Activated CD4-positive, alpha-beta T cell treated with anti-CD3 and anti-CD28 coated beads for 36 hours (primary cell): Measurements from ENCODE around the gene GRXCR2. TPM values are rescaled to one million over a fixed set of nuclear protein-coding genes. Genes with fewer than 3 reads are reported as not detected.

Experiments
- ATAC-seq: fragments of 200-7000 bp; cut with Tn5 transposase; one replicate; pipeline ENCODE4 v1.10.0; 2021; ENCODE audit warnings: mild to moderate bottlenecking, moderate library complexity
- CTCF ChIA-PET: fragments of 350-600 bp; sonication (Branson Sonifier 250); formaldehyde crosslinking; loops from one replicate; lab custom pipeline; 2021; ENCODE audit warnings: antibody characterized with exemption; lab: Charles Lee
- POLR2A ChIA-PET: fragments of 350-600 bp; sonication (Branson Sonifier 250); formaldehyde crosslinking; loops from one replicate; lab custom pipeline; 2021; ENCODE audit warnings: antibody characterized with exemption, inconsistent platforms; lab: Charles Lee
- DNase-seq: peaks from one replicate; pipeline ENCODE4 v3.0.0-alpha.2; 2020
- H3K27ac Mint-ChIP-seq: one replicate; pipeline ENCODE4 v1.8.0; 2021; ENCODE audit warnings: mixed read lengths
- H3K27me3 Mint-ChIP-seq: one replicate; pipeline ENCODE4 v1.8.0; 2021; ENCODE audit warnings: mixed read lengths
- H3K36me3 Mint-ChIP-seq: one replicate; pipeline ENCODE4 v1.8.0; 2021; ENCODE audit warnings: low read depth, mixed read lengths
- H3K4me1 Mint-ChIP-seq: one replicate; pipeline ENCODE4 v1.8.0; 2021; ENCODE audit warnings: mixed read lengths
- H3K4me3 Mint-ChIP-seq: one replicate; pipeline ENCODE4 v1.8.0; 2021; ENCODE audit warnings: mild to moderate bottlenecking, moderate library complexity, mixed read lengths
- H3K9me3 Mint-ChIP-seq: one replicate; pipeline ENCODE4 v1.8.0; 2021; ENCODE audit warnings: low read depth, mixed read lengths
- intact Hi-C, 2 experiments: fragments of 100-400 bp; cut with DNase I in 1 of 2; cut with micrococcal nuclease in 1 of 2; formaldehyde crosslinking; loops; one replicate each; pipeline versions ENCODE4 v1.14.2 to v1.15.1; 2022 to 2024; cut with DNase I, micrococcal nuclease
- total RNA-seq, 2 experiments: library from RNA; stranded (reverse); gene quantifications; one replicate each; pipeline ENCODE4 v1.2.3, GENCODE V29; 2021

GRXCR2 gene
- total RNA-seq, 2 experiments from 2014 or later, result not detected

DNA sequence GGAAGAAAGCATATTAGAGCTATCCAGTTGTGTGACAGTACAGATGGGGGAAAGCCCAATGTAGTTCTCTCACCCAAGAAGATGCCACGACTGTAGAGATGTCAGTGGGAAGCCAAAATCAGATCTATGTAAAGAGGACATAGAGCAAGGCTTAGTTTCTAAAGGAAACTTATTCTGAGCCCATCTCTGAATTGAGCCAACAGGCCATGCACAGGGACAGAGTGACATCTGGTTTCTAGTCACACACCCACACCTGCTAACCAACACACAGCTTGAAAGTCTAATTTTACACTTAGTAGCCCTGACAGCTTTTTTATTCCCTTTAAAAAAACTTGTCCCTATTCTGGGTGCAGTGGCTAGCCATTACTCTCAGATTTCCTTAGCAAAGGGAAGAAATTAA lies 59.9 kb downstream of the GRXCR2 start:
- H3K9me3 Mint-ChIP-seq, result no peaks in the 10 kb centered on the region
- intact Hi-C loops, result no loop called here
- DNase-seq (no peak), ATAC-seq (no peak)
- no peak overlapping the region for H3K27ac Mint-ChIP-seq
- CTCF ChIA-PET, result interaction anchor here (0.6 to 1.4 kb wide), 3 partner anchors 42 to 167 kb away, joined by 3 to 7 read pairs (median 4); no protein-coding TSS in a partner anchor
- POLR2A ChIA-PET, result no interaction called here
- H3K36me3 Mint-ChIP-seq, result no peaks in the 10 kb centered on the region
- H3K4me1 Mint-ChIP-seq, result no peaks in the 10 kb centered on the region
- no peaks in the 10 kb centered on the region for H3K27me3 Mint-ChIP-seq
- H3K4me3 Mint-ChIP-seq, result no peak overlapping the region

DNA sequence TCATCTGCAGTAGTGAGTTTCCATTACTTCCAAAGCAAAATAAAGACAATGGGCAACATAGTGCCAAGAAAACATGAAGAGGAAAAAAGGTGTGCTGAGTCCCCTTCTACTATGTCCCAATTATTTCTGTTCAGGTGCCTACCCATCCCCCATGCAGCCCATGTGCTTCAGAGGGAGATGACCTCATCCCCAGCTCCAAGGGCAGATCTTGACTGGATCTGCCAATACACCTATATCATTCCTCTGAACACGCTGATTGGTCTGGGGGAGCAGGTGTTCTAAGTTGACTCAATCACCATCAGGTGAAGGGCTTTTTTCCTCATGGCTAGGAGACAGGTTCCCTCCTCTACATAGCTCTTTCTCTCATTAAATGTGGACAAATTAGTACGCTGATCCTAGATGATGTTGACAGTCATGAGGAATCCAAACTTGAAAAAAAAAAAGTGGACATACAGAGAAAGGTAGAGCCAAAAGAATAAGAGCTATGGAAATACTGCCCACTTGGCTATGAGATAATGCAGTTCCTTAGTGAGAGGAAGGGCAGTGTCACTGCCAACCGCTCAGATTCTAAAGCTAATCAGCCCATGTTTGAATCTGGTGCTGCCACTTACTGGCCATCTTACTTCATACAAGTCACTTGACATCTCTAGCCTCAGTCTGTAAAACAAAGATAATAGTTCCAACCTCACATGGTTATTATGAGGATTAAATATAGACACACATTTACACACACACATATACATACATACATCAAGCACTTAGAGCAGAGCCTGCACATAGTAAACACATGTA lies 60.8 kb downstream of the GRXCR2 start:
- DNase-seq, result no peak
- H3K4me3 Mint-ChIP-seq, result no peak overlapping the region
- POLR2A ChIA-PET, result no interaction called here

More for the DNA sequence above, 60.8 kb downstream of the GRXCR2 start:
- intact Hi-C loops, result no loop called here
- no peak for ATAC-seq
- no peaks in the 10 kb centered on the region for H3K36me3 Mint-ChIP-seq
- H3K27ac Mint-ChIP-seq, result no peak overlapping the region
- H3K4me1 Mint-ChIP-seq, result no peaks in the 10 kb centered on the region
- H3K27me3 Mint-ChIP-seq, result no peaks in the 10 kb centered on the region
- CTCF ChIA-PET, result interaction anchor here (1.1 kb wide), 1 partner anchor 43 kb away, joined by 3 read pairs; no protein-coding TSS in a partner anchor
- H3K9me3 Mint-ChIP-seq, result no peaks in the 10 kb centered on the region

Other genes starting within 250 kb of the GRXCR2 start
- 1 to 10 TPM; 3.2 to 3.3 TPM for gene PRELID2, start 37.7 kb downstream of the GRXCR2 start, total RNA-seq
- under 1 TPM; 0.43 to 0.63 TPM for gene SH3RF2, start 63.6 kb upstream of the GRXCR2 start, total RNA-seq
- under 1 TPM in 1 of 2 experiments, not detected in 1; 0.30 TPM for gene PLAC8L1, start 232.6 kb upstream of the GRXCR2 start, total RNA-seq